Sigmoid colon (tissue), 7 donors: ENCODE measurements around the gene CAPN2. TPM values are rescaled to one million over a fixed set of nuclear protein-coding genes. Genes with fewer than 3 reads are reported as not detected.

Experiments used
- DNase-seq: peaks from one replicate; pipeline ENCODE4 v3.0.0-alpha.2; 2019
- H3K27ac ChIP-seq, 4 donors: fragments of 200-600 bp; sonication (generic); one replicate each; pipeline ENCODE4 v1.5.1; 2016 to 2019; ENCODE audit warnings: mild to moderate bottlenecking in 1 of 4
- H3K27me3 ChIP-seq, 3 donors: fragments of 200-600 bp; sonication (generic); one replicate each; pipeline ENCODE4 v1.5.1; 2019; ENCODE audit warnings: mild to moderate bottlenecking in 1 of 3
- H3K36me3 ChIP-seq, 4 donors: fragments of 200-600 bp; sonication (generic); one replicate each; pipeline ENCODE4 v1.5.1; 2016 to 2019
- H3K4me1 ChIP-seq, 4 donors: fragments of 200-600 bp; sonication (generic); one replicate each; pipeline ENCODE4 v1.5.1; 2017 to 2019
- H3K4me3 ChIP-seq, 4 donors: fragments of 200-600 bp; sonication (generic); one replicate each; pipeline ENCODE4 v1.5.1; 2017 to 2019; ENCODE audit warnings: mild to moderate bottlenecking in 2 of 4, moderate library complexity in 1 of 4
- H3K9me3 ChIP-seq, 4 donors: fragments of 200-600 bp in 3 of 4; sonication (generic) in 3 of 4; one replicate each; pipeline versions ENCODE4 v1.5.1 to v1.6.1; 2013 to 2019
- CTCF ChIP-seq, 4 experiments: fragments of 450-650 bp in 3 of 4; fragments of 200-600 bp in 1 of 4; IDR thresholded peaks; one replicate each; pipeline ENCODE4 v1.5.1; 2016 to 2019; ENCODE audit warnings: antibody characterized with exemption in 4 of 4, mild to moderate bottlenecking in 3 of 4, moderate library complexity in 2 of 4
- EP300 ChIP-seq, 4 donors: sonication (generic); formaldehyde crosslinking; IDR thresholded peaks; one replicate each; pipeline ENCODE4 v1.6.1; 2017; ENCODE audit warnings: antibody characterized with exemption in 4 of 4
- POLR2A ChIP-seq, 2 donors: fragments of 450-650 bp; IDR thresholded peaks; one replicate each; pipeline ENCODE4 v1.6.1; 2016; ENCODE audit warnings: antibody characterized with exemption in 2 of 2, mild to moderate bottlenecking in 2 of 2, moderate library complexity in 2 of 2
- POLR2AphosphoS5 ChIP-seq, 4 donors: sonication (generic); formaldehyde crosslinking; IDR thresholded peaks; one replicate each; pipeline ENCODE4 v1.6.1; 2017; ENCODE audit warnings: antibody characterized with exemption in 4 of 4
- WGBS, 2 donors: extraction: QIAGEN DNeasy Blood & Tissue Kit; methylation state at CpG; one replicate each; pipeline ENCODE4 v1.1.7; 2013; 5-methylcytosine and 5-hydroxymethylcytosine counted together
- intact Hi-C: fragments of 100-400 bp; cut with DNase I; formaldehyde crosslinking; loops from one replicate; pipeline ENCODE4 v1.15.1; 2023
- polyA plus RNA-seq, 3 donors: library from polyadenylated mRNA; stranded (reverse); fragments of 200-250 nt; gene quantifications; one replicate each; pipeline ENCODE4 v1.2.3, GENCODE V29; 2013
- total RNA-seq, 4 donors: library from RNA; depleted of rRNA; stranded (reverse); fragments of >200 nt; gene quantifications; one replicate each; pipeline ENCODE4 v1.1.0, GENCODE V29; 2016
- donor health status: healthy with polysubstance abuse.
- donor health status: Bipolar disorder and iron deficiency.
- donor health status: healthy.

The CAPN2 gene
- total and polyA plus RNA-seq, 7 donors, result 67.3 to 266 (median 135) TPM

- peak overlapping the region in 1 of 4 donors; percentile 95 for H3K27ac ChIP-seq
- H3K4me1 ChIP-seq, result peaks cover 0 to 70% (median 47%) of the 10 kb centered on the region in 4 donors
- WGBS, 2 donors, result 81 to 86% methylated on average over 6 of the region's 6 CpGs
- H3K27me3 ChIP-seq, result no peaks in the 10 kb centered on the region
- DNase-seq, result no peak
- intact Hi-C loops, result no loop called here
- H3K4me3 ChIP-seq, result no peak overlapping the region
- TF ChIP-seq POLR2A (IDR thresholded peaks at IDR 0.05) (no peak), POLR2AphosphoS5 (IDR thresholded peaks at IDR 0.05) (no peak), EP300 (IDR thresholded peaks at IDR 0.05) (no peak), CTCF (IDR thresholded peaks at IDR 0.05) (no peak)
- no peaks in the 10 kb centered on the region for H3K9me3 ChIP-seq
- peaks cover 0 to 44% (median 19%) of the 10 kb centered on the region in 4 donors for H3K36me3 ChIP-seq
These were observed 5.5 kb downstream of the CAPN2 start for GRCh38 chr1:223717695-223718363.

GRCh38 chr1:223718850-223719249, 6.5 kb downstream of the CAPN2 start:
- Histone ChIP-seq H3K4me1 (peaks cover 0 to 62% (median 39%) of the 10 kb centered on the region in 4 donors), H3K27me3 (no peaks in the 10 kb centered on the region), H3K4me3 (no peak overlapping the region), H3K36me3 (peaks cover 0 to 49% (median 19%) of the 10 kb centered on the region in 4 donors), H3K9me3 (no peaks in the 10 kb centered on the region), H3K27ac (peak overlapping the region in 1 of 4 donors; percentile 95)
- TF ChIP-seq EP300 (IDR thresholded peaks at IDR 0.05) (no peak), POLR2A (IDR thresholded peaks at IDR 0.05) (no peak), CTCF (IDR thresholded peaks at IDR 0.05) (no peak), POLR2AphosphoS5 (IDR thresholded peaks at IDR 0.05) (no peak)
- DNase-seq, result no peak
- intact Hi-C loops, result no loop called here
- 43 to 65% methylated on average over 5 of the region's 5 CpGs for WGBS, 2 donors

- H3K36me3 ChIP-seq, result peaks cover 0 to 55% (median 19%) of the 10 kb centered on the region in 4 donors
- H3K9me3 ChIP-seq, result no peaks in the 10 kb centered on the region
- H3K4me3 ChIP-seq, result no peak overlapping the region
- 12 to 37% methylated on average over 4 of the region's 4 CpGs for WGBS, 2 donors
- no peak for DNase-seq
- TF ChIP-seq POLR2AphosphoS5 (IDR thresholded peaks at IDR 0.05) (peak in 1 of 4 donors; percentile 29), EP300 (IDR thresholded peaks at IDR 0.05) (no peak)
- H3K4me1 ChIP-seq, result peaks cover 0 to 45% (median 21%) of the 10 kb centered on the region in 4 donors
- H3K27ac ChIP-seq, result peak overlapping the region; percentile 15 to 95 (median 40)
- intact Hi-C loops, result no loop called here
- no peaks in the 10 kb centered on the region for H3K27me3 ChIP-seq
These were observed 8.7 kb downstream of the CAPN2 start for GRCh38 chr1:223720971-223721591.

- DNase-seq, result no peak
- Histone ChIP-seq H3K27ac (peak overlapping the region; percentile 15 to 95 (median 40)), H3K27me3 (no peaks in the 10 kb centered on the region), H3K4me1 (peaks cover 0 to 48% (median 22%) of the 10 kb centered on the region in 4 donors), H3K36me3 (peaks cover 0 to 55% (median 19%) of the 10 kb centered on the region in 4 donors), H3K9me3 (no peaks in the 10 kb centered on the region), H3K4me3 (no peak overlapping the region)
- intact Hi-C loops, result no loop called here
- WGBS, 2 donors, result 84 to 90% methylated on average over 5 of the region's 5 CpGs
- no peak for TF ChIP-seq POLR2AphosphoS5 (IDR thresholded peaks at IDR 0.05)
- TF ChIP-seq CTCF (IDR thresholded peaks at IDR 0.05), result no peak
- TF ChIP-seq EP300 (IDR thresholded peaks at IDR 0.05), result no peak
- TF ChIP-seq POLR2A (IDR thresholded peaks at IDR 0.05), result no peak
These were observed 9.6 kb downstream of the CAPN2 start for GRCh38 chr1:223721658-223722607.
